Neural cell (in vitro differentiated cells): ENCODE measurements around the gene USP36.

Experiments
- CTCF ChIP-seq: fragments of 450-650 bp; IDR thresholded peaks from 2 replicates; pipeline ENCODE4 v1.5.1; 2014; ENCODE audit warnings: antibody characterized with exemption, mild to moderate bottlenecking, moderate library complexity; ENCODE audit not compliant: poor library complexity, severe bottlenecking
- EZH2 ChIP-seq: fragments of 200-600, 300-800 bp; shearing (Covaris generic), sonication (generic); IDR thresholded peaks from 2 replicates; pipeline ENCODE4 v1.6.1; 2014; ENCODE audit warnings: antibody characterized with exemption, low read length, borderline replicate concordance, mild to moderate bottlenecking; ENCODE audit not compliant: insufficient read depth, poor library complexity, severe bottlenecking
- POLR2AphosphoS5 ChIP-seq: IDR thresholded peaks from 2 replicates; pipeline ENCODE4 v1.6.1; 2012
- SMC3 ChIP-seq: fragments of 450-650 bp; conservative IDR thresholded peaks from 2 replicates; pipeline ENCODE4 v1.6.1; 2014; ENCODE audit warnings: antibody characterized with exemption, mild to moderate bottlenecking, moderate library complexity; ENCODE audit not compliant: poor library complexity
- TAF1 ChIP-seq: IDR thresholded peaks from 2 replicates; pipeline ENCODE4 v1.6.1; 2012; ENCODE audit warnings: low read depth

DNA sequence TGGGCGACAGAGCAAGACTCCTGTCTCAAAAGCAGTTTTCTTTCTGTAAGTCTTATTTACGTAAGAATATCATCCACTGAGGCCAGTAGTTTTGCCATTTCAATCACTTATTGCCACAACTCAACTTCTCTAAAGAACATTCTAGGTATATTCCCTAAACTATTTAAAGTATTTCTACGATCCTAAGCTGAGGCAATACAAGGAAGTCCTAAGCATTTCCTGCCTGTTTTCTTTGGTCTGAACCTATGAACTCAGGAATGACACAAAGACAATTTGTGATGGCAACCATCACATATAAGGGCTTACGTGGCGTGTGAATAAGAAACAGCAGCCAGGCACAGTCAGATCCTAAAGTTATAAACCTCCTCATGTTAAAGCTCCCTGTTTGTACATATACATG lies 14.2 kb downstream of the USP36 start:
- TF ChIP-seq CTCF = no peak
- TF ChIP-seq SMC3 = no peak
- TF ChIP-seq POLR2AphosphoS5 = no peak
- TF ChIP-seq TAF1 = no peak
- no peak for TF ChIP-seq EZH2
